Measurements from ENCODE around the gene CCDC188.

The CCDC188 gene

DNA sequence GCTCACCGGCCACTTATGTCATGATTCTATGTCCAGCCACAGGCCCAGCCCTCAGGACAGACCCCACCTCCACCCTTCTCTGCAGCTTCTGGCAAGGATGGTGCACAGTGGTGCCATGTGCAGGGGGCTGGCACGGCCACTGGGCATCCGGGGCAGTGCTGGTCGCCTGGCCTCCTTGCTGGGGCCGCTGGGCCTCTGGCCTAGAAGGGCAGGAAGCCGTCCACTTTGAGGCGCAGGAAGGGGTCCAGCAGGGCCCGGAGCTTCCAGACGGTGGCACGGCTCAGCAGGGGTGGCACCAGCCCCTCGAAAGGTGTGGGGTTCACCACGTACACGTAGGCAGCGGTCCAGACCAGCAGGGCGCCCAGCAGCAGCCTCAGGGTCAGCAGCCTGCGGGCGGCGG is 2.4 kb downstream of the CCDC188 start:
- no peak for DNase-seq (ENCODE audit: low read depth)
- no peak overlapping the region for H3K4me3 ChIP-seq (ENCODE audit: control insufficient read depth, low read depth, low read length)
- TF ChIP-seq, protein P1, sequence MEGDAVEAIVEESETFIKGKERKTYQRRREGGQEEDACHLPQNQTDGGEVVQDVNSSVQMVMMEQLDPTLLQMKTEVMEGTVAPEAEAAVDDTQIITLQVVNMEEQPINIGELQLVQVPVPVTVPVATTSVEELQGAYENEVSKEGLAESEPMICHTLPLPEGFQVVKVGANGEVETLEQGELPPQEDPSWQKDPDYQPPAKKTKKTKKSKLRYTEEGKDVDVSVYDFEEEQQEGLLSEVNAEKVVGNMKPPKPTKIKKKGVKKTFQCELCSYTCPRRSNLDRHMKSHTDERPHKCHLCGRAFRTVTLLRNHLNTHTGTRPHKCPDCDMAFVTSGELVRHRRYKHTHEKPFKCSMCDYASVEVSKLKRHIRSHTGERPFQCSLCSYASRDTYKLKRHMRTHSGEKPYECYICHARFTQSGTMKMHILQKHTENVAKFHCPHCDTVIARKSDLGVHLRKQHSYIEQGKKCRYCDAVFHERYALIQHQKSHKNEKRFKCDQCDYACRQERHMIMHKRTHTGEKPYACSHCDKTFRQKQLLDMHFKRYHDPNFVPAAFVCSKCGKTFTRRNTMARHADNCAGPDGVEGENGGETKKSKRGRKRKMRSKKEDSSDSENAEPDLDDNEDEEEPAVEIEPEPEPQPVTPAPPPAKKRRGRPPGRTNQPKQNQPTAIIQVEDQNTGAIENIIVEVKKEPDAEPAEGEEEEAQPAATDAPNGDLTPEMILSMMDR (conservative IDR thresholded peaks at IDR 0.05; ENCODE audit: control insufficient read depth, insufficient read depth, low read depth, low read length), result no peak

GRCh38 chr22:20147237-20147988 is 3.4 kb downstream of the CCDC188 start:
- no peak for DNase-seq (ENCODE audit: low read depth)
- H3K4me3 ChIP-seq (ENCODE audit: control insufficient read depth, low read depth, low read length), result no peak overlapping the region
- TF ChIP-seq, protein P1 (conservative IDR thresholded peaks at IDR 0.05; ENCODE audit: control insufficient read depth, insufficient read depth, low read depth, low read length), result no peak

- DNase-seq (ENCODE audit: low read depth), result no peak
- TF ChIP-seq, protein P1 (conservative IDR thresholded peaks at IDR 0.05; ENCODE audit: control insufficient read depth, insufficient read depth, low read depth, low read length), result no peak
- H3K4me3 ChIP-seq (ENCODE audit: control insufficient read depth, low read depth, low read length), result no peak overlapping the region
These were observed 4.1 kb downstream of the CCDC188 start for GRCh38 chr22:20146777-20147176.

- DNase-seq (ENCODE audit: low read depth), result no peak
- TF ChIP-seq, protein P1 (conservative IDR thresholded peaks at IDR 0.05; ENCODE audit: control insufficient read depth, insufficient read depth, low read depth, low read length), result no peak
- no peak overlapping the region for H3K4me3 ChIP-seq (ENCODE audit: control insufficient read depth, low read depth, low read length)
These were observed 5.0 kb downstream of the CCDC188 start for GRCh38 chr22:20145832-20146223.

DNA sequence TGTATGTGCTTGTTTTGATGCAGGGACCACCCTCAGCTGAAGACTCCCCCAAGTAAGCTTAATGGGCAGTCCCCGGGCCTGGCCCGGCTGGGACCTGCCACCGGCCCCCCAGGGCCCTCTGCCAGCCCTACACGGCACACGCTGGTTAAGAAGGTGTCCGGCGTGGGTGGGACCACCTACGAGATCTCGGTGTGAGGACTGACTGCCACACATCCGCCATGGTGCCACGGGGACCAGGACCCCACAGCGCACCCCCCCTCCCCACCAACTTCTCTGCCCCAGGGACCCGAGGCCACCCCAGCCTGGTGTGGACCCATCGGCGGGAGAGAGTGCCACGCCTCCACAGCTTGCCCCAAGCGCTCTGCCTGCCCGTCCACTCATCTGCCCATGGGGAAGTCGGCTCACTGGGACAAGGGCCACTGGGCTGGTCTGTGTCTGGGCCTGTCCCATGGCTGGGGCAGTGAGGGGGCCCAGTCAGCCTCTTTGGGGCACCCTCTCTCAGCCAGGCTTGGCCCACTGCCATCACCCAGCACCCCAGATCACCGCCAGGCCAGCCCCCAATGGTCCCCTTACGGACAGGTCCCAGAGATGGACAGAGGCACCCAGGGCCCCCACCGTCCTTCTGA is 5.5 kb downstream of the CCDC188 start:
- DNase-seq (ENCODE audit: low read depth), result no peak
- H3K4me3 ChIP-seq (ENCODE audit: control insufficient read depth, low read depth, low read length), result no peak overlapping the region
- TF ChIP-seq, protein P1 (conservative IDR thresholded peaks at IDR 0.05; ENCODE audit: control insufficient read depth, insufficient read depth, low read depth, low read length), result no peak

DNA sequence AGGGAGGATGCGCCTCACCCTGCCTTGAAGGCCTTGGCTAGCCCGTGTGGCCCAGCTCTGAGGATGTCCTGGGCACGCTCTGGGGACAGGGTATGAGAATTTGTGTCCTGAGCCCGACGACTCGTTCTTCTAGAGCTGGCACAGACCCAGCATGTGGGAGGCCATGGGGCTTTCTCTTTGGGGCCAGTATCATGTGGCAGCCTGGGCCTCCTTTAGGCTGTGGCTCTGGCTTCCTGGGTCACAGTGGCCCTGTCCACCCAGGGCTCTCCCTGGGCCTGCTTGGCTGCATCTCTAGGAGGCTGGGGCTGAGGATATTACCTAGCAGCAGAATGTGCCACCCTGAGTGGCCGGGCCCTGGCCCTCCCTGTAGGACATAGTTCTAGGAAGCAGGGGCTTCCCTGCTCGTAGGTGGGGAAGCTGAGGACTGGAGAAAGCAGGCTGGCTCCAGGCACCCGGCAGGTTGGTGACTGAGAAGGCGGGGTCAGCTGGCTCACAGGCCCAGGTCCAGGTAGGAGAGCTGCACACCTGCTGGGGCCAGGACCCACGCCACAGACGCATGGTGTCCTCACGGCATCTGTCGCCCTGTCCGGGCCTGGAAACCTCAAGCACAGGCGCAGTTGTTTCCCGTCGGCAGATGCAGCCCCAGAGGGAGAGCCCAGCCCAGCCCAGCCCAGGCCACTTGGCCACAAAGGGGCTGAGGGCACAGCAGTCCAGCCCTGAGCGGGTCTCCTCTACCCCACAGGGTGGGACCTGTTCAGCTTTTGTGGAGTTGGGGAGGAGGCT is 6.8 kb downstream of the CCDC188 start:
- DNase-seq (ENCODE audit: low read depth), result no peak
- H3K4me3 ChIP-seq (ENCODE audit: control insufficient read depth, low read depth, low read length), result no peak overlapping the region
- TF ChIP-seq, protein P1 (conservative IDR thresholded peaks at IDR 0.05; ENCODE audit: control insufficient read depth, insufficient read depth, low read depth, low read length), result no peak
